ENCODE measurements around the gene PACS1.

- TF ChIP-seq CTCF (IDR thresholded peaks at IDR 0.05; ENCODE audit: low read length) (no peak), EZH2 (IDR thresholded peaks at IDR 0.05; ENCODE audit: borderline replicate concordance, low read length) (no peak)
Observed at GRCh38 chr11:66262696-66263095, 192.6 kb downstream of the PACS1 start.

Data from OCI-LY1 (cell line).